ENCODE results near the gene SLC27A5. TPM values are rescaled to one million over a fixed set of nuclear protein-coding genes. Genes with fewer than 3 reads are reported as not detected.
A peak's percentile ranks its signal among the peaks of the same experiment; 100 is the strongest.

The SLC27A5 gene
- total and polyA plus RNA-seq, 9 of the 15 experiments (the other 6 are each of a cell fraction or from before 2014, with no cell fraction given), result 42.2 to 318 (median 64.7) TPM

DNA sequence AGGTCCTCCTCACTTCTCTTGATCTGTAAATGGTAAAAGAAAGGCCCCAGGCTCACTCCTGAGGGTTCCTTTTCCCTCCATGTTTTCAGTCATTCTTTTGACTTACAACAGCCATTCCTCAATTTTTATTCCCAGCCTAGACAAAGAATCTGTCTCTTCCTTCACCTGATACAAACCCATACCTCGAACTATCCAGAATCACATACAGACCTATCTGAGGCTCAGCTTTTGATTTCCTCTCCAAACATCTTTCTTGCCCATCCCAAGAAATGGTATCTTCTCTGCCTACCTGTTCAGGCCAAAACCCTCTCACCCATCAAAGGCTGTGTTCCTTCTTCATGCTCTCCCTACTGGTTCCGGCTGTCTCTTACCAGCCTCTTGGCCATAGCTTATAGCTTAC lies 40.9 kb upstream of the SLC27A5 start (continued):
- TF ChIP-seq SREBF1 (IDR thresholded peaks at IDR 0.05; ENCODE audit: borderline replicate concordance, low read depth, low read length) (no peak), GATAD2B (IDR thresholded peaks at IDR 0.05; ENCODE audit: borderline replicate concordance) (no peak), MEIS2 (IDR thresholded peaks at IDR 0.05; ENCODE audit: partially characterized antibody) (no peak), HSF4 (CRISPR knock-in tag; IDR thresholded peaks at IDR 0.05; ENCODE audit: borderline replicate concordance) (no peak), PURB (CRISPR knock-in tag; IDR thresholded peaks at IDR 0.05; ENCODE audit: low read depth) (no peak)

DNA sequence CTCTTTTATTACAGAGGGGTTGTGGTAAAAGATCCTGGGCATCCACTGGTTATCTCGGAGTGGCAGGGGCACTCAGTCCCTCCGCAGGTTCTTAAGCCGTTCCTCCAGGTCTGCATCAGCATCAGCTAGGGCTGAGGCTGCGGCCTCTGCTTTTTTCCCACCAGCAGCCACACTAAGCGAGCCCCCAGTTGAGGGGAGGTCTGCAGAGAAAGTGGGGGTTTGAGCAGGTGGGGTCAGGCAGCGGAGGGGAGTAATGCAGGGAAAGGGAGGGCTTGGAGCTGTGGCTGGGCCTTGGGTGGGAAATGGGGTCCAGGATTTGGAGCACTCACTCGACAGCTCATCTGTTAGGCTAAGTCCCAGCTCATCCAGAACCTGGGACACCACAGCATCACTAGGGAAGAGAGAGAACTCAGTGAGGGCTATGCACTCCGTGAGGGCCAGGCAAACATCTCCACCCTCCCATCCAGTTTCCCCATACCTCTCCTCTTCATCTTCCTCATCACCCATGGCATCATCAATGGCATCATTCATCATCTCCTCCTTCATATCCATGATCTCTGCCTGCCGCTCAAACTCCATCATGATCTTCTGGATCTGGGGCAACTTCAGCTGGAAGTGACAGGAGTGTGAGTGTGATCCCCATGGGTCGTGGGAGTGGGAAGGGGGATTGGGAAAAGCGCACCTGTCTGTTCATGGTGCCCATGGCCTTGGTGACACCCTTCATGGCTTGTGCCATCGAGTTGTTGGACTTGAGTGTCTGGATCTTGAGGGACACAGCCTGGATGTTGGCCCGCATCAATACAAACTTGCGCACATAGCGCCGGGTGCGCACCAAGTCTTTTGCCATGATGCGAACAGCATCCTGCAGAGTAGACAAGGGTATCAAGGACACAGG lies 40.0 kb upstream of the SLC27A5 start:
- Histone ChIP-seq H3K79me2 (ENCODE audit: control insufficient read depth, insufficient read depth, low read length) (peaks cover 50% of the 10 kb centered on the region), H3K27me3 (ENCODE audit: control insufficient read depth in 2 of 2, insufficient read depth in 2 of 2, low read length in 2 of 2) (no peaks in the 10 kb centered on the region), H3K9me3 (replicated peaks; ENCODE audit: control insufficient read depth, insufficient read depth, low read depth, low read length) (no peaks in the 10 kb centered on the region), H3K36me3 (ENCODE audit: control insufficient read depth, insufficient read depth, low read length) (peaks cover 86% of the 10 kb centered on the region), H4K20me1 (replicated peaks; ENCODE audit: control insufficient read depth, insufficient read depth, low read length) (peaks cover 22% of the 10 kb centered on the region), H3K4me1 (replicated peaks in 1 of 2; ENCODE audit: control insufficient read depth in 2 of 2, insufficient read depth in 2 of 2, low read length in 2 of 2) (peaks cover 23 to 59% of the 10 kb centered on the region in 2 experiments), H2AFZ (ENCODE audit: low read depth, low read length) (no peak overlapping the region), H3K4me3 (no peak overlapping the region), H3K4me2 (ENCODE audit: insufficient read depth, low read length) (no peak overlapping the region), H3K9ac (ENCODE audit: insufficient read depth in 1 of 2, low read depth in 2 of 2, low read length in 2 of 2) (no peak overlapping the region), H3K27ac (ENCODE audit: extremely low read depth, low read depth, low read length) (no peak overlapping the region), H3K9me1 (ENCODE audit: control insufficient read depth, insufficient read depth, low read length) (peaks cover 3% of the 10 kb centered on the region)
- DNase-seq (ENCODE audit: extremely low read depth in 1 of 4, low spot score in 3 of 4), result no peak
- no peak for FAIRE-seq
- intact Hi-C loops (cut with micrococcal nuclease), result no loop called here
- ChIA-PET POLR2A (interaction anchor here (3.7 kb wide), 1 partner anchor 7 kb away, joined by 48 read pairs; the partner anchor contains the start of gene TRIM28), CTCF (ENCODE audit: low intra/inter-chr PET ratio) (no interaction called here)
- in situ Hi-C loops (cut with MboI), result no loop called here
- 91% methylated on average over 18 of the region's 18 CpGs for WGBS (ENCODE audit: insufficient coverage, low coverage, missing lambda C conversion rate)
- BruUV-seq (replicated peaks), result TSS peak; percentile 42
- peak; percentile 1; the same call in 2 of the 3 replicates for ATAC-seq
- TF ChIP-seq CBFB (CRISPR knock-in tag; IDR thresholded peaks at IDR 0.05) (no peak), POLR2B (IDR thresholded peaks at IDR 0.05; ENCODE audit: low read depth, partially characterized antibody) (peak; percentile 24), ZNF146 (CRISPR knock-in tag; IDR thresholded peaks at IDR 0.05; ENCODE audit: unreplicated experiment) (no peak), HDAC2 (IDR thresholded peaks at IDR 0.05) (no peak), TAF9B (IDR thresholded peaks at IDR 0.05; ENCODE audit: partially characterized antibody) (no peak), TCF15 (CRISPR knock-in tag; IDR thresholded peaks at IDR 0.05) (no peak), MYNN (IDR thresholded peaks at IDR 0.05) (0 out of 2 replicates have a peak, but pooled peaks have one; percentile 9), MYNN (CRISPR knock-in tag; IDR thresholded peaks at IDR 0.05) (no peak), SP1 (CRISPR knock-in tag; IDR thresholded peaks at IDR 0.05) (no peak), SMARCB1 (IDR thresholded peaks at IDR 0.05; ENCODE audit: insufficient read length, low read depth) (no peak), POLR2G (IDR thresholded peaks at IDR 0.05; ENCODE audit: low read depth, low read length) (peak; percentile 61), IFI16 (CRISPR knock-in tag; IDR thresholded peaks at IDR 0.05) (no peak), MECOM (CRISPR knock-in tag; IDR thresholded peaks at IDR 0.05) (no peak), SIN3B (IDR thresholded peaks at IDR 0.05; ENCODE audit: low read depth) (no peak), E2F3 (CRISPR knock-in tag; IDR thresholded peaks at IDR 0.05) (no peak), PTTG1 (tag; IDR thresholded peaks at IDR 0.05; ENCODE audit: low read depth) (no peak), ZSCAN29 (IDR thresholded peaks at IDR 0.05) (no peak), COPS2 (conservative IDR thresholded peaks at IDR 0.05) (no peak), ZFX (CRISPR knock-in tag; IDR thresholded peaks at IDR 0.05) (no peak), KLF10 (CRISPR knock-in tag; IDR thresholded peaks at IDR 0.05) (no peak)

Measured in K562 (cell line).